HS-27A (cell line): Measurements from ENCODE around the gene VWA3B.
"Not testable (repeated sequence)": the region's sequence is repeated elsewhere in the genome, so short reads cannot be mapped to it uniquely, and the experiment has no call there.

Source experiments
- DNase-seq: peaks from one replicate; pipeline ENCODE4 v3.0.0-alpha.2; 2012; ENCODE audit warnings: low read depth, missing footprints

Gene VWA3B

GRCh38 chr2:98086491-98087446 lies at the start of gene VWA3B:
Gene VWA3B (plus strand): TSS chr2:98087167. CDS start chr2:98093093, 5,926 bp downstream.
- DNase-seq, result peak; percentile 8

DNA sequence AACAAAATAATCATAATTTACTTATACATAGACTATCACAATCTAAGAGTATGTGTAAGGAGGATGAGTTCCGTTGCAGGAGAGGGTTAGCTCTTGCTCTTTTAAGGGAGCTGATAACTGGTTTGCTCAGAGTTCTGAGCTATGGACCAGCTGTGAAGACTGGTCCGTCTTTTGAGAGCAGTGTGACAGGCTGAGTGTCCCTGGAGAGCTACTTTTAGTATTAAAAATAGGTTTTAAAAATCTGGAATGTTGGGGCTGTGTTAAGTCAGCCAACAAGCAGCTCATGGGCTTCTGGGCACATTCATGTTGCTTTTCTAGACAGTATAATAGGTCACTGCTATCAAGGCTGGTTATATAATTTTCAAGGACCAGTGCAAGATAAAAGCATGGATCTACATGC lies 49.8 kb upstream of the VWA3B start:
- DNase-seq, result no peak

- no peak for DNase-seq
Observed at GRCh38 chr2:98037666-98038336, 49.2 kb upstream of the VWA3B start.

- DNase-seq, result no peak
Observed at GRCh38 chr2:98039085-98039756, 47.7 kb upstream of the VWA3B start.

DNA sequence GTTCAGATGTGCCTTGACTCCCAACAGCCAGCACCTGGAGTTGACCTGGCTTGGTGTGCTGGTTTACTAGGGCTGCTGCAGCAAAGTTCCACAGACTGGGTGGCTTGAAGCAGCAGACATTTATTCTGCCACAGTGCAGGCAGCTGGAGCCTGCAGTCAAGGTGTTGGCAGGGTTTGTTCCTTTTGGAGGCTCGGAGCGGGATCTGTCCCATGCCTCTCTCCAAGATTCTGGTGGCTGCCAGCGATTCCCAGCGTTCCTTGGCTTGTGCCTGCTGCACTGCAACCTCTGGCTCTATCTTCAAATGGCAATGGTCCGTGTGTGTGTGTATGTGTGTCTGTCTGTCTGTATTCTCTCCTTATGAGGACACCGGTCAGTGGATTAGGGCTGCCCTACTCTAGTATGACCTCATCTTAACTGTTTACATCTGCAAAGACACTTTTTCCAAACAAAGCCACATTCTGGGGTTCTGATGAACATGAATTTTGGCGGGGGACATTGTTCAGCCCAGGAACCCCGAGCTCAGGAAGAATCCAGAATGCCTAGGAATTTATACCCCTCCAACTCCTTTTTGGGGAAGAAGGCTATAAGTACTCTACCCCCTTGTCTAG lies 46.5 kb upstream of the VWA3B start:
- no peak for DNase-seq

DNA sequence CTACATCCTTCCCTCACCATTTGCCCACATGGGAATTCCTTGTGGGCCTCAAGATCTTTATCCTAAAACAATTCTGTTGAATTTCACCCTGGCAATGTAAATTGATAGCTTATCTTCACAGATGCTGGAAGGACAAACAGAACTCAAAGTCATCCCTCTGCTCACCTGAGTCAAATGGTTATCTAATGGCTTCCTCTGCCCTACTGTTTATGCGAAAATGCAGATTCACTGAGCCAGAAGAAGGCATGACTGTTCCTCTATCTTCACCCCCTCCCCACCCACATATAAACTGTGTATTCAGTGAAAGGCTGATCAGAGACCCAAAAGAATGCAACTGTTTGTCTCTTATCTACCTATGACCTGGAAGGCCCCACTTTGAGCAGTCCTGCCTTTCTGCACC lies 43.9 kb upstream of the VWA3B start:
- DNase-seq, result no peak

DNA sequence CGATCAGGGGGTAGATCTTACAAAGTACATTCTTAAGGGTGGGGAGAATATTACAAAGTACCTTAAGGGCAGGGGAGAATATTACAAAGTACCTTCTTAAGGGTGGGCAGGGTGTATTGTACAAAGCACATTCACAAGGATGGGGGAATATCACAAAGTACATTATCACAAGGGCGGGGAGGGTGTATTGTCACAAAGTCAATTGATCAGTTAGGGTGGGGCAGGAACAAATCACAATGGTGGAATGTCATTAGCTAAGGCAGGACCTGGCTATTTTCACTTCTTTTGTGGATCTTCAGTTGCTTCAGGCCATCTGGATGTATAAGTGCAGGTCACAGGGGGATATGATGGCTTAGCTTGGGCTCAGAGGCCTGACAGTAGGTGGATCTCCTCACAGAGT lies 42.2 kb upstream of the VWA3B start:
- DNase-seq, result not testable (repeated sequence)

GRCh38 chr2:98050070-98050469 lies 36.9 kb upstream of the VWA3B start:
- DNase-seq, result no peak

DNA sequence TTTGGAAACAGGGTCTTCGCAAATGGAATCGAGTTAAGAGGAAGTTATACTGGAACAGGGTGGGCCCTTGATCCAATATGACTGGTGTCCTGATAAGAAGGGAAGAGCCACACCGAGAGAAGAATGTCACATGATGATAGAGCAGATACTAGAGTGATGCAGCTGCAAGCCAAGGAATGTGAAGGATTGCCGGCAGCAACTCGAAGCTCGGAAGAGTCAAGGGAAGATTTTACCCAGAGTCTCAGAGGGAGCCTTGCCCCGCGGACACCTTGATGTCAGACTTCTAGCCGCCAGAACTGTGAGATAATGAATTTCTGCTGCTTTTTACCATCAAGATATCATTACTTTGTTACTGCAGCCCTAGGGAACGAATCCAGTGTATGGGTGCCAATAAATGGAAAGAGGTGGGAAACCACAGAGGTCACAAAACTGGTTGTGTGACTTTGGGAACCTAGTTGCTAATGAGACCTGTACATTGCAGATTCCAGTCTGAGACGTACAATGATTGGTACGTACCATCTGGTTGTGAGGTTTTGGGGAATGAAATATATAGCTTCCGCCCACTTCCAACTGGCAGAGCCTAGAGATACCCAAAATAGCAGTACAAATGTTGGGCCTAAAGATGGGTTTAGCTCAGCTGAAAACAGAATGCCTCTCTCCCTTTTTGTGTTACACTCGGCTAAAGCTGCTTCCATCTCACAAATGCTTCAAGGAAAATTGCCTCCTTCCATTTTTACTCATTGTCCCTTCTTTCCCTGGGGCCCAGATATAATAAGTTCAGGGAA lies 28.6 kb upstream of the VWA3B start:
- no peak for DNase-seq

GRCh38 chr2:98060277-98060676 lies 26.7 kb upstream of the VWA3B start:
- DNase-seq, result no peak

DNA sequence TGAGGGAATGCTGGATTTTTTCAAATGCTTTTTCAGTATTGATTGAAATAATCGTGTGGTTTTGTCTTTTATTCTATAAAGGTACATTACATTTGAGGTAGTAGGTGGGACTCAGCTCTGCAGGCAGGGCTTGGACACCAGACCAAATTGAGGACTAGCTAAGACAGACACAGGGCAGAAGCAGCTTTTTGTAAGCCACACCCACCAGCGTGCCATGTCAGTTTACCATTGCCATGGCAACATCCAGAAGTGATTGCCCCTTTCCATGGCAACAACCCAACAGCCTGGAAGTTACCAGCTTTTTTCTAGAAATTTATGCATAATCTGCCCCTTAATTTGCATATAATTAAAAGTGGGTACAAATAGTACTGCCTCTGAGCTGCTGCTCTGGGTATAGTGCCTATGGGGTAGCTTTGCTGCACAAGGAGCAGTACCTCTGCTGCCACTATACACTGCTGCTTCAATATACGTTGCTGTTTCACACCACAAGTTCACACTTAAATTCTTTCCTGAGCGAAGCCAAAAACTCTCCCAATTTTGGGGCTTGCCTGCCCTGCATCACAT lies 23.6 kb upstream of the VWA3B start:
- DNase-seq, result no peak

DNA sequence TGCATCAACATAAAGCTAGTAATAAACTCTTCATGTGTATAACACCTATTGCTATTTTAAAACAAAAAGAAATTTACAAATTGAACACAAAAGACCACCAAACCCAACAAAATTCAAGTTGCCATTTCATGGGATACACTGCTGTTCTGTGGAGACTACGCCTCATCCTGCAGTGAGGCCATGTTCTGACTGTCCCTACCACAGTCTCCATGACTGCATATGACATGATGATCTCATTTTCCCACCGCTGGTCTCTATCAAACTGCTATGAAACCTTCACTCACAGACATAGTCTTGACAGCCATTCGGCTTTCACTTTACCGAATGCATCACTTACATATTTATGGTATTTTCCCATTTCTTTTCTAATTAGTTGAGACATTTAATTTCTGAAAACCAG lies 21.2 kb upstream of the VWA3B start:
- DNase-seq, result no peak

DNA sequence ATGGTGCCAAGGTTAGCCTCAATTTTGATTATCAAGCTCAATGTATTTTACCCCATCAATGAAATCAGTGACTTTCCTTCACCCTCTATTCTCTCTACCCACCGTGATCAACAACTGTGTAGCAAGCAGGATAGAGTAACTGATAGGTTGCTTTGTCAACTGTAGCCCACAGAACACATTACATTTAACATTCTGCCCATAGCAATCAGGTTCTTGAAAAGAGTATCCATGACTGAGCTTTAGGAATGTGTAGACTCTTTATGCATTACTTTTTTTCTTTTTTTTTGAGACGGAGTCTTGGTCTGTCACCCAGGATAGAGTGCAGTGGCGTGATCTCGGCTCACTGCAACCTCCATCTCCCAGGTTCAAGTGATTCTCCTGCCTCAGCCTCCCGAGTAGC lies 19.8 kb upstream of the VWA3B start:
- DNase-seq, result no peak

DNA sequence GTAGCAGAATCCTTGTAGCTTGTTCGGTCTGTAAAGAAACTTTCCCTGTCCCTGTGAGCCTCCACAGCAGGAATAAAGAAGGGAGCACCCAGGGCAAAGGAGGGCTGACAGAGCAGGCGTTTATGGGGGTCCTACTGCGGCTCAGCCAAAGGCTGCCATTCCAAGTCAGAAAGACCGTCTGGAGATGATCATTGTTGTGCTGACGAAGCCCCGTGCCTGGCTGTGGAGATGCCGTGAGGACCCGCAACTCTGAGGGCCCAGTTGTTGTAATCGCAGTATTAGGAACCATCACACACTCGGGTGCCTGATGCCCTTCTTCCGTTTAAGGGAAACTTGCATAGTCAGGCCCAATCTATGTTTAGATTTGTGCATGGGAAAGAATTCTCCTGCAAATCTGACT lies 16.9 kb upstream of the VWA3B start:
- no peak for DNase-seq

DNA sequence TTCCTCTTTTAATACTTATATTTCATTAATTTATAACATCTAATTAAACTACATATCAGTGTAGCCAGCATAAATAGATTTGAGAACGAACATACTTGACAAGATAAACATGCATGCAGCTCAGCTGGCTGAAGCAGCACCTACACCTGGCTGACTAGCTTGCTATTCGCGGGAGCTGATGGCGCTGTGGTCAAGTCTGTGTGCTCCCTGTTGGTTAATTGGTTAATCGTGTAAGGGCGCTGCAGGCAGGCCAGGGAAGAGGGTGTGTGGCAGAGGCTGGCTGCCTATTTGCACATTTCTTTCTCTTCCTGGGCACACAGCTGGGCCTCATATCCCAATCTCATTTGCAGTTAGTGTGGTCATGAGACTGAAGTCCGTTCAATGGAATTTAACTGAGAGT lies 14.5 kb upstream of the VWA3B start:
- DNase-seq, result no peak

DNA sequence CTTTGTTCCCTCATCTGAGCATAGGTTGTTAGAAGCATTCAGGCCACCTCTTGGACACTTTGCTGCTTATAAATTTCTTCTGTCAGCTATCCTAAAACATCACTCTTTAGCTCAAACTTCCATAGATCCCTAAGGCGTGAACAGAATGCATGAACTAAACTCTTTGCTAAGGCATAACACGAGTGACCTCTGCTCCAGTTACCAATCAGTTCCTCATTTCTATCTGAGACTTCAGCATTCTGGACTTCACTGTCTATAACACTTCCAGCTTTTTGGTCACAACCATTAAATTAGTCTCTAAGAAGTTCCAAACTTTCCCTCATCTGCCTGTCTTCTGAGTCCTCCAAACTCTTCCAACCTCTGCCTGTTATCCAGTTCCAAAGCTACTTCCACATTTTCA lies 8.3 kb upstream of the VWA3B start:
- no peak for DNase-seq

GRCh38 chr2:98084151-98084868 lies 2.7 kb upstream of the VWA3B start:
- no peak for DNase-seq

GRCh38 chr2:98084869-98085238 lies 2.1 kb upstream of the VWA3B start:
- DNase-seq, result no peak

DNA sequence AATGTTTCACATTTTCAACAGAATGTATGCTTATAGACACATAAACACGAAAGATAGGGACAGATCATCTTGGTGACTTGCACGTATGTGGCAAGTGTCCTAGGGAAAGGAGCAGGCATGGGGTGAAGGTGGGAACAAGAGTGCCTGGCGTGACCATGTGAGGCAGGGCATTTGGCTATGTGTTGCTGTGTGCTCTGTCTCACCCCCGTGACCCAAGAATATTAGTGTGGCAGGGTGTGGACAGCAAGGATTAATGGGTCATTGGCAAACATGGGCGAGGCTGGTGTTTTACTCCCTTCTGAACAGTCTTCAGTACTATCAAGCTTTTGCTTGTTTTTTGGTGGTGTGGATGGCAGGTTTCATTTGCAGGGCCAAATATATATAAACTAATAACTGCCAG lies 1.3 kb upstream of the VWA3B start:
- DNase-seq, result no peak

- no peak for DNase-seq
Observed at GRCh38 chr2:98087447-98088020, 567 bp downstream of the VWA3B start.
